Cerebellar cortex (tissue), 1 donor: ENCODE results near the gene DARS1.
A peak's percentile ranks its signal among the peaks of the same experiment; 100 is the strongest.
"Not testable (repeated sequence)": the region's sequence is repeated elsewhere in the genome, so short reads cannot be mapped to it uniquely, and the experiment has no call there.

Experiments
- DNase-seq: peaks from one replicate; pipeline ENCODE4 v3.0.0-alpha.2; 2015; ENCODE audit warnings: low spot score

The DARS1 gene

GRCh38 chr2:135984199-135985017, 1.0 kb downstream of the DARS1 start:
- DNase-seq: no peak

DNA sequence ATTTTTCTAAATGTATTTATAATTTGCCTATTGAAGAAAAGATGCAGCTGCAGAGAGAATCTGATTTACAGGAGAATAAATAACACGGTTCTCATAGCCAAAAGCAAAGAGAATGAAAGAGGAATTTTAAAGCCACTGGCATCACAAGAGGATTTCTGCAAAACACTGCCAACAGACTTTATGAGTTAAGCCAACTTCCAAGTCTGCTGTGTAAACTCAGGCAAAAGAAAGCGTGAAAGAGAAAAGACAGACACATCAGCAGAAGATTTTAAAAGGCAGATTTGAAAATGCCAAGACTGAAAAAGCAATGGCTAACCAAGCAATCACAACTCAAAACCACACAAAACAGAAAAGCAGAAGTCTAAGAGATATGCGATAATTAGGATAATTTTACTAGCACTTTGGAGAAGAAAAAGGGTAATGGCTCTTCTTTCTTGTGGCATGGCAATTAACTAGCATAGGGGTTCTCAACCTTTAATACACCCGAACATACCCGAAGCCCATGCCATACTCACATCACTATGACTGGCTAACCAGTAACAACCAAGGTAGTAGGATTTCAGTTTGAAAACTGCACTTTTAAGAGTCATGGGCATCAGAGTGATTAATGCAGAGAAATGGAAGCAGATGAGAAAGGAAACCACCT, 4.9 kb downstream of the DARS1 start:
- no peak for DNase-seq

GRCh38 chr2:135975702-135976101, 9.7 kb downstream of the DARS1 start:
- DNase-seq: no peak

GRCh38 chr2:135974036-135974435, 11.4 kb downstream of the DARS1 start:
- DNase-seq: no peak

DNA sequence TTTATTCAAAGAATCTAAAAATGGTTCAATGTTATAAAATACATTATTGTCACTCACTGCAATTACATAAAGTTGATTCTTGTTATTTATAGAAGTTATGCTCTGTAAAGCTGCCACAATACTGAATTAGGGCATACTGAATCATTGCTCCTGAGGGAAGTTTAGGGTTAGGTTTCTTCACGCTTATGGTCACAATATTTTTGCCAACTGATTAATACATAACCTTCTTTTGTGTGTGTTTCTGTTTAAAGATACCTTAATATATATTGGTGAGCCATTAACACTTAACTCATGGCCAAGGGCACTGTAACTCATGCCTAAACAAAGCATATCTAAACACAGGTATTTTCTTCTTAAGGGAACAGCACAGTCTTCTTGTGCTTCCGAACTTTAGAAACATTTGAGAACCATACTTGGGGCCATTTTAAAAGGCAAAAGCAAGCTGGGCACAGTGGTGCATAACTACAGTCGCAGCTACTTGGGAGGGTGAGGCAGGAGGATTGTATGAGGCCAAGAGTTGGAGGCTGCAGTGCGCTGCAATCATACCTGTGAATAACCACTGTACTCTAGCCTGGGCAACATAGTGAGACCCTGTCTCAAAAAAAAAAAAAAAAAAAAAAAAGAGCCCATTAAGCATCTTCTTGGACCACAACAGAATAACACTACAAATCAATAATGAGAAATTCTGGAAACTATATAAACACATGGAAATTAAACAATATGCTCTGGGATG, 15.6 kb downstream of the DARS1 start:
- DNase-seq: no peak

DNA sequence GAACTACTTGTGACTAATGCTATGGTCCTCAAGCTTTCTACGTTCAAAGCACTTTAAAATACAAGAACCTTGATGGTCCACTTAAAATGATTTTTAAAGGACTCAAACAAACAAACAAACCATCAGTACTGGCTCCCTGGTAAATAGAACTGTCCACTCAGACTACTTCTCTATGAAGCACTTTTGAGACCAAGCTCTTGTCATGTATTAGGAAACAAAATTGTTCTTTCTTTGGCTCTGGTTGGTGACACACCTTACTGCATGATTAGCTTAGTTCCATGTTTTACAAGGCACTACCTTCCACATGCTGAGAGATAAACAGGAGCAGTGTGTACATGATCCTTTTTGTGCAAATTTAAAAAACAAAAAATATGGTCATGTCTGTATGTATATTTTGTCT, 19.7 kb downstream of the DARS1 start:
- DNase-seq: no peak

DNA sequence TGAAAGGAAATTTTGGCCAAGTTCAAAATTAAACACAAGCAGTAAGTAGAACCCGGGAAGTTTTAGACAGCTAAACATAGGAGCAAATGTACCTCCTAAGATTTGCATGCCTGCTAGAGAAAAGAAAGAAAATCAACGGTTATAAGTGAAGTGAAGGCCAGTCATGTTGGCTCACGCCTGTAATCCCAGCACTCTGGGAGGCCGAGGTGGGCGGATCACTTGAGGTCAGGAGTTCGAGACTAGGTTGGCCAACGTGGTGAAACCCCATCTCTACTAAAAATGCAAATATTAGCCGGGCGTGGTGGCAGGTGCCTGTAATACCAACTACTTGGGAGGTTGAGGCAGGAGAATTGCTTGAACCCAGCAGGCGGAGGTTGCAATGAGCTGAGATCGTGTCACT, 21.0 kb downstream of the DARS1 start:
- DNase-seq: not testable (repeated sequence)

GRCh38 chr2:135963841-135964240, 21.6 kb downstream of the DARS1 start:
- no peak for DNase-seq

- DNase-seq: no peak
Observed at GRCh38 chr2:135962366-135963123, 22.9 kb downstream of the DARS1 start.

DNA sequence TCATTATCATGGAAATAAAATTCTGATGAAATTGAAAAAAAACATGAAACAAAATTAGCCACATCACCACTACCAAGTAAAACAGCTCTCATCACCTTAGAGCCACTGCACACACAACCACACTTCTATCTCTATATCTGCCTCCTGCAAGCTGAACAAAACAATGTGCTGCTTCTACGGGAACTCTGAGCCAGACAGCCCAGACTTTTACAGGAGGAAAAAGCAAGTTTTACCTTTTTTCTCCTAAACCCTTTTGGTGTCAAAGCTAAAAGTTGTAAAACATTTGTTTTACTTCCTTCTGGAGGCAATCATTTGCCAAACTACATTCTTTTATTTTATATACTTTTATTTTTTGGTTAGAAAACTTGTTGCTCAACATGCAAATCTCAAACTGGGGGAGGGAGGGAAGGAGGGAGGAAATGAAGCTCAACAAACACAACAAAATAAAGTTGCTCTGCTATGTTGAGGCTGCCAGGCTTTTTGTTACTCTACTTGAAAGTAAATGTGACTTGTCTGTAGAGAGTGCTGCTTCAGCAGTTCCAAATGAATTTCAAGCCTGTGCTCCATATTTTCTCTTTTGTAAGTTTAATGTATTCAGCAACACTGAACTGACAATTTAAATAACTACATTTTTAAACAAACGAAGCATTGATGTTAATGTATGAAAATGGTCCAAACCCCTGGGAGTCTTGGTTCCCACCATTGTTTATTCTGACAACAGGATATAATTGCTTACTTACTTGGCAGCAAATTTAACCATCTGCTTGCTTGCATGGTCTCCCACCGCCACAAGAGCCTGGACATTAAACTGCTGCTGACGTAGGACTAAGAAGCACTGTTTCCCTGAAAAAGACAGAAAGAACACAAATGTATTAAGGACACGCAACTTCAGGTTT, 24.5 kb downstream of the DARS1 start:
- peak; percentile 84 for DNase-seq

GRCh38 chr2:135960150-135960549, 25.3 kb downstream of the DARS1 start:
- DNase-seq: no peak

- not testable (repeated sequence) for DNase-seq
Observed at GRCh38 chr2:135958927-135959326, 26.5 kb downstream of the DARS1 start.

DNA sequence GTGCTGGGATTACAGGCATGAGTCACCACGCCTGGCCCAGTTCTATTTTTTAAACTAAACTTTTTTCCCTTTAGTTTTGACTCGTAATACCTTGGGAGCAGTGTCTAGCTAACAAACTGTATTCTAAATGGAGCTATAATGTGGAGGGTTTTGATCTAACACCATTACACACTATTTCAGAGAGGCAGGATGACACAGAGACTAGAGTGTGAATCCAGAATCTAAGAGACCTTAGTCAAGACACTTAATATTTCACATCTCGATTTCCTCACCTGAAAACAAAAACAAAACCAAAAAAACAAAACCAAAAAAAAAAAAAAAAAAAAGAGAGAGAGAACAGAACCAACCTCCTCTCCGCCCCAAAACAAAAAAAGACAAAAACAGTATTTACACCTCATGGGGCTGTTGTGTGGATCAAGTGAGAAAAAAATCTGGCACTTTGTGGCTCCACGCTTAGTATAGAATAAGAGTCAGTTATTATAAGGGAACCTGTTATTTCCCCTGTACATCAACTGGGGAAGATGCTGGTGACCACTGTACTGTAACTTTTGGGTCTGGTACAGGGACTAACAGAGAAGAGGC, 31.3 kb downstream of the DARS1 start:
- DNase-seq: no peak

GRCh38 chr2:135952891-135953290, 32.5 kb downstream of the DARS1 start:
- no peak for DNase-seq

DNA sequence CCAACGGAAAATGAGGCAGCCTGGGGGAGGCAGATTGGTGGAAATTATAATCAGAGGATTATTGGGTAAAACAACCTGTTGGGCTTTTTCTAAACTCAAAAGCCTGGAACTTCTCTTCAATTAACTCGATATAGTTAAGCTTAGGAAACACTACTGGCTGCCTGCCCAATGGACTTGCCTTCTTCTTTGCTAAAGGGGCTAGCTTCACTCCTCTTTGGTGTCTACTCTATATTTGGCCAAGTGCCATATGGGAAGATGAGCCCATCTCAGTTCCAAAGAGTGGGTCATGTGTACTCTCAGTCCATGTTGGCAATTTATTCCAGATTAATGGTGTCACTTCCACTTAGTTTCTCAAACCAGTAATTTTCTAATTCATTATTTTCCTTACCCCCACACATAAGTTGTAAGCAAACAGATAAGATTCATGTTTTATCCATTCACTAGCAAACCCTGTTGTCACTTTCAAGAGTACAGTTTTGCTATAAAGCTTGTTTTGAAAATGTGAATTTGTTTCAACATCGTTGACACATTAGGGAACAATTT, 34.3 kb downstream of the DARS1 start:
- no peak for DNase-seq

DNA sequence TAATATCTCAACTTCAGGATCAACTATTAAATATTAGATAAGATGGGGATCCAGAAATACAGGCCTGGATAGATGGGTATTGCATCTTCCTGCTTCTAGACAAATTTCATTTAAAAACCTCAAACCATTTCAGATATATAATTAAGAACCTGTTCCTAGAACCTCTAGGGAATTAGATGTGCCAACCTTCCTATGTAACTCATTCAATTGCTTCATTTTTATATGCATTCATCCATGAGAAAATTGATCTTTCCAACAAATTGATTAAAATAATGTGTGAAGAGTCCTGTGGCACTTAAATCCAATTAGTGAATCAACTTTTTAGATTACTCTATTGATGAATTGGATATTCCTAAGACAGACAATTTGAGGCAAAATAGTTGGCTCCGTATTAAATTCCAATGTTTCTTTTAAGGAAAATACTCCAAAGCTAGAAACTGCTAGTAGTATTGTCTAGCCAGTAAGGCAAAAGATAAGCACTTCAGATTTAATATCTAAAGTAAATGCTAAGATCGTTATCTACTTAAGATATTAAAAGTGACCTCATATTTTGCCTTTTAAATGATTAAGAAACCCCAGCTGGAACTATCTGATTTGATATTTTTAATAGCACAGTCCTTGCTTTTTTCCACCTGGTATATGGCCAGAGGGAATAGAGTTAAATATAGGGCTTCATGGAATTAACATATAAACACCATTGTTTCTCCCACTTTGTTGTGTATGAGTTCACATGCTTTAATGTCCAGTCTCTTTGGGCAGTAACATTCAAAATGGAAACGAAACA, 35.8 kb downstream of the DARS1 start:
- DNase-seq: no peak

- no peak for DNase-seq
Observed at GRCh38 chr2:135948642-135949355, 36.6 kb downstream of the DARS1 start.

GRCh38 chr2:135948141-135948540, 37.3 kb downstream of the DARS1 start:
- no peak for DNase-seq

- no peak for DNase-seq
Observed at GRCh38 chr2:135947483-135947882, 37.9 kb downstream of the DARS1 start.
